ENCODE measurements around the gene PHACTR1.
"Not testable (repeated sequence)": the region's sequence is repeated elsewhere in the genome, so short reads cannot be mapped to it uniquely, and the experiment has no call there.

PHACTR1 gene

DNA sequence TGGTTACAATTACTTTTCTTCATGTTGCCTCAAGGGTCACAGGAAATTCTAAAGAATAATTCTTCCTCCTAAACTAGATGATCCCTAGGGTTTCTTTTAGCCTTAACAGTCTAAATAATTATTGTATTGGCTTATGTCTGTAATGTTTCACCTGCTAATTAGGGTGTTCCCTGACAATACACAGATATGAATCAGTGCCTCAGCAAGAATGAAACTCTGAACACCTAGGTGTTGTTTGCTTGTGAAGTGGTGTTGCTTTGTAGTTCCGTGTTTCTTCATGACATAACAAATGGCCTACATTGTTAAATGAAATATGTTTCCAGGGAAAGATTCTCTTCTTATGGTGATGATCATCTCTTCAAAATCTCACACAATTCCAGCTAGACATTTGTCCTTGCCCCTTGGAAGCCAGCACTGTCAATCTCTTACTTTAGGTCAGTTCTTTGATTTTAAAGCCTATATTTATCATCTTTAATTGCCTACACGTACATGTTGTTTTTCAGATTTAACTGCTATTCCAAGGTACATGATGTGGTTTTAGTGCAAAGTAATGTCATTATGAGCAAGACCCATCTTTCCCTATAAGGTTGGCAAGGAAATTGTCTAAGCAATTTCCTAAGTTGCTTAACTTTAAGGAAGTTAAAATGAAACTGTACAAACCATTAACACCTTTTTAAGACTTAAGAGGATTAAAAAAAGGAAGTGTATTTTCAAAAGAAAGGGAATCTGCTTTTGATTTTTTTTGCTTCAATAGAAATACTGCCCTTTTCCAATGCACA lies 499.9 kb downstream of the PHACTR1 start:
- peak; percentile 39 for DNase-seq

DNA sequence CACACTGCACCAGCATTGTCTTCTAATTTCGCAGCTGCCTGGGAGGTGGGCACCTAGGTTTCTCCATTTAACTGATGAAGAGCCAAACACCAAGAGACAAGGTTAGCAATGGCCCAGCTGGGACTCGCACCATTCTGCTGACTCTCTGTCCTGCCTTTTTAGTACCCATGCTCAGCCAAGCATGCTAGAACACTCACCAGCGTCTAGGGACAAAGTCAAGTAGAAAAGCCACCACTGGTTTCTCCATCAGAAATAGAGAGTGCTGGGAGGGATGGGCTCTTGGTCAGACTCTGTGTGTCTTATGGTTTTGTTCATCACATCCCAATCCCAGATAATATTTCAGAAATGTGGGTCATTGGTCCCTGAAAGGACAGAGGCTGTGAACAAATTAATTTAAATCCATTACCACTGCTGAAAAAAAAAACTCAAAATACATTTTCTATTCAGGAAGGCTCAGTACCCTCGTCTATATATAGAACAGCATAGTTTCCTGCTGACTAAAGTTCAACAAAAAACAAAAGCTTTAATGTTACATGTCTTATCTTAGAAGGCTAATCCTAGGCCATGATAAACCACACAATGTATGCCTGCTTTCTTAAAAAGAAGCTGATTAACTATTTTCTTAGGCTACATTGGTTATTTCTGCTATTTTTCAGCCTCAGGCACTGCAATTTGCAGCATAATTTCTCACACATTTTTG lies 500.8 kb downstream of the PHACTR1 start:
- DNase-seq = no peak

DNA sequence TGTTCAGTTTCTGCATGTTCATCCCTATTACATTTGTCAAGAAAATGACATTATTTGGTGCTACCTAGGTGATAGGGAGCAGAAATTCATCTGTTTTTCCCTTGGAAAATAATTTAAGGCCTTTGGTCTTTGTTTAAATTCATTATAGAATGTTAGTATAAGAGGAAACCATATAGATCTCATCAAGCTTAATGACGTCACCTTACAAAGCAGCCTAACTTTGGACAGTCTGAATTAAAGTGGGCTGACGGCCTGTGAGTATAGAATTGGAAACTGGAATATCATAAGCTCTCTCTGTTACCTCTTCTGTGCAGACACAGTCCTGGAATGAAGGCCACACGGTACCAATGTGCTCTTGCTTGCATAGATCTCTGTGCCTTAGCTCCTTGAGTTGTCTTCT lies 503.7 kb downstream of the PHACTR1 start:
- DNase-seq = no peak

DNA sequence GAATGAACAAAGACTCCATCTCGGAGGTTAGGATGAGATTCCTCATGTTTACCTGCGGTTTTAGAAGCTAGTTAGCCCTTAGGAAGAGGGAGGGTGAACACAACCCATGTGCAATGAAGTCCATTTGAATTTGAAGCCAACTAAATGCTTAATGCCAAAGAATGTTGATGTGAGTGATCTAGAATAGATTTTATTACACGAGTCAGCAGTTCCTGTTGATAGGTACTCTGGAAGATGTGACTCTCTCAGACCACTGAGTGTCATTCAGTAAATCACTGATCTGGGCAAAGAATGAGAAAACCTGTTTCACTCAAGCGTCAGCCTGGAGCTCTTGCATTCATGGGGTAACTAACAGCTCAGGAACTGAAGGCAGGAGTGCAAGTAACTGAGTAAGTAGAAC lies 505.5 kb downstream of the PHACTR1 start:
- DNase-seq = no peak

DNA sequence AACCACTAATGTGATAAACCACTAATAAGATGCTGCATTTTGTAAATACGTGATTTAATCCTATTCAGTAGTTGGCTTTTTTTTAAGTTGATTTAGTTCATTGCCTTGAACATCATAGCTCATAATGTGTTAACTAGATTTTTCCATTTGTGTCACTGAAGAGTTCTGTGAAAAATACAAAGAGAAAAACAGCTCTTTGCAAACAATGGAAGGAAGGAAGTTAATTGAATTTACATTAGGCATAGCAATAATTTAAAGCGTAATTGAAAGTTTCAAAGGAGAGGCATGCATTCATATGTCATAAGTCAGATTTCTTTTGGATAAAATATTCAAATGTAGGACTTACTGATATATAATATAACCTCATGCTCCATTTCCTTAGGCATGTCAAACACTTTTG lies 509.5 kb downstream of the PHACTR1 start:
- DNase-seq = no peak

DNA sequence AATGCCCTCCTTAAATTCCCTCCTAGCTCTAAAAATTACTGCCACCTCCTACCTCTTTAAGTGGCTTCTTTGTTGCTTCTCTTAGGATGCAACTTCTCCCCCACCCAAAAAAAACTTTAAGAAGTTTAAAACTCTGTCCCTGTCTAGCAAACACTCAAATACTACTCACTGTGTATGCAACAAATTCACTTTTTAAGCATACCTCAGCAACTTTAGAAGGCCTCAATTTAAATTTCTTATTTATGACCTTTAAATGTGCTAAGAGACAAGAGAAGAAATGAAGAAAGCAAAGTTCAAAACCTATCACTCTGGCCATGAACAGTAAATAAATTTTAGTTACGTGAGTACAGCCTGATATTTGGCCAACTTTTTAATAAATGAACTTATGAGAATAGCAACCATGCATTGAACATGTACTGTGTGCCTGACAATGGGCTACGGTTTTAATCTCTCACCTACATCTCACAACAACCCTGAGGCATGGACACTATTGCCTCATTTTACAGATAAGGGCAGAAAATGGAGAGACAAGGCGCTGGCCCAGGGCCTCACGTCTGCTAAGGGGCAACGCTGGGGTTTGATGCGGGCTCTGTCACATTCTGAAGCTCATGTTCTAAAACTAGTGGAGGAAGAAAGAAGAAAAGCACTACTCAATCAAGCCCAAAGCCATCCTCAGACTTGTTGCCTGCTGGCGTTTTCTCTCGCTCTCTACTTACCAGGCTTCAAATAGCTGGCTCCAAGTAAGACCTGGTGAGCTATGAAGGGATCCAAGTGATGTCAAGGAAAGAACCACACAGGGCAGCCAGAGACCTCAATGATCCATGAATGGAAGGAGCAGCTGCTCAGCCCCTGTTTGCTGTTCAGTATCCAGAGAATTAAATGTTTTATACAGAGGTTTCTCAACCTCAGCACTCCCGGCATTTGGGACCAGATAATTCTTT lies 512.0 kb downstream of the PHACTR1 start:
- DNase-seq = no peak

DNA sequence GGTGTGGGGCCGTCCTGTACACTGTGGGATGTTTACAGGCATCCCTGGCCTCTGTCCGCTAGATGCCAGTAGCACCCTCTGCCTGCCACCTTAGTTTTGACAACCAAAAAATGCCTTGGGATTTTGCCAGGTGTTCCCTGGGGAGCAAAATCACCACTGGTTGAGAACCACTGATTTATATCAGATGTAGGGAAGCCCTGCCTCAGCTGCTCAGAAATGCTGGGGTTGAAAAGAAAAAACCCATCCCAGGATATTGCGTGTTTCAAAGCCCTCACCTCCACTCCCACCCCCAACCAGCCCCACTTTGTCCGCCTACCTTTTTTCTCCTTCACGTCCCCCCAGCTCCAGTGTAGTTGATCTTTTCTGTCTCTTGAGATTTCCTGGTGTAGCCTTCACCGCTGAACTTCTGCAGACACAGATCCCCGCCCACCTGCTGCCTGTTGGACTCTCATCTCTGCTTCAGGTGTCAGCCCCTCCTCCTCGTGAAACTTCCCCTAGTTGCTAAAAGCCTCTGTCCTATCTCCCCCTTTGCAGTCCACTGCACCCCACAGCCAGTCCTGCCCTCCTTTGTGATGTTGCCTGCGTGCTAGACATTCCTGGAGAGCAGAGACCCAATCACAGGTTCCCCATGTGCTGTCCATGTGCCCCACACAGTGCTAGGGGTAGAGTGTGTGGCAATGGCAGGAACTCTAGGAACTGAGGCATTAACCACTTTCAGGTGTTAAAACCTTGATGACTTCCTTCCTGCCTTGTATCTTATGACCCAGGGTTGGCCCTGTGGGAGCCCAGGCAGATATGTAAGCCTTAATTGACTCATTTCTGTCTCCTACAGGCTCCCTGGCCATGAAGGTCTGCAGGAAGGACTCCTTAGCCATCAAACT lies 512.9 kb downstream of the PHACTR1 start:
- DNase-seq = no peak

DNA sequence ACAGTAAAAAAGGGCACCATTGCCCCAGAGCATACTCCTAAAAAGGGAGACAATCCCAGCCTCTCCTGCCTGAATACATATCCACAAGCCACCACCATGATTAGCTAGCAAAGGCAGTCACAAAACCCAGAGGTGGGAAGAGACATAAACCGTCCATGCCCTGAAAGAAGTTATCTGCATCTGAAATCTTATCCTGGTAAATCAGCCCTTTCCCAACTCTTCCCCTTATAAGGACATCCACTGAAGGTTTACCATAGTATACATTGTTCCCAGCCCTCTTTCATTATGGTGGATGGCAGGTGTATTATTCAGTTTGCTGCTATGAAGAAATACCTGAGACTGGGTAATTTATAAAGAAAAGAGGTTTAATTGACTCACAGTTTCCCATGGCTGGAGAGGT lies 516.5 kb downstream of the PHACTR1 start:
- DNase-seq = no peak

DNA sequence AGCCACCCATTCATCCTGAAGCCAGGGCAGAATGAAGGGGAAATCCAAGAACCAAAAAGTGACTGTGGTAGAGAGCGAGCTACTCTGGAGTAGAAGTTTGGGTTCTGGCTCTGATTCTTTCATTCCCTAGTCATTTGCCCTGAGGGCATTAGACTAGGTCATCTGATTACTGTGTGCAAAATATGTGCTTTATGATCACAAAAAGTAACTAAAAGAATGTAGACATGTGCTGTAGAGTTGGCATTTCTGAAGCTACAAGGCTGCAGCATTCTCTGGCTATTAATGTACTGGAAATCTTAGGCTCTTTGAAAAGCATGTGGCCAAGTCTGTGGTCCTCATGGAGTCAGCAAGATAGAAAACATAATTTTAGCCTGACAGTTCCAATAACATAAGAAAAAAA lies 517.6 kb downstream of the PHACTR1 start:
- DNase-seq = no peak

DNA sequence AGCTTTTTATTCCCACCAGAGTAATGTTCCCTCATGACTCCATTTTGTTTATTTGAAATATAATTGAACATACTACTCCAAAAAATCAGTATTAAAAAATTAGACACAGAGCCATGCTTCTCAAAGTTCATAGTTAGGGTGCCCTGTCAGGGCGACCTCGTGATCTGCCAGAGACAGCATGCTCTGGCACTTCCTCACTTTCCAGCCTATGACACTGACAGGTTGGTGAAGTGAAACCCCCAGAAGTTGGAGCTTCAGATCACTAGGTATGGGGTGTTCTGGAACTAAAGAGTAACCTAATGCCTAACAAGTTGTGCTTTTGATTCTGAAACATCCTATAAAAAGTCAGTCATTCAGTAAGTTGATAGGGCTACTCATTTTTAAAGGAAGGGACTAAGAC lies 518.8 kb downstream of the PHACTR1 start:
- DNase-seq = no peak

DNA sequence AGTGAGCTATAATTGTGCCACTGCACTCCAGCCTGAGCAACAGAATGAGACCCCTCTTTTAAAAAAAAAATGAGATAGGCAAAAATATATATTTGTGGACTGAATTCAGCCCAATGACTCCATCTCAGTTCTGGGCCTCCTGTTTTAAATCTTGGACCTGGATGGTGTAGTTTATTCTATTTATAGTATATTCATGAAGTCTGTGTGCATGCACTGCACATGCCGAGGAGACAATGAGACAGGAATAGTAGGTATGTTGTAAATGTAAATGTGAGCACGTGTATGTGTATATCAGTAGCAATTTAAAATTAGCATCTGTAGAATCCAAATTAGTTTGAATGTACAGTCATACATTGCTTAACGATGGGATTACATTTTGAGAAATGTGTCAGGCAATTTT lies 520.8 kb downstream of the PHACTR1 start:
- DNase-seq = no peak

DNA sequence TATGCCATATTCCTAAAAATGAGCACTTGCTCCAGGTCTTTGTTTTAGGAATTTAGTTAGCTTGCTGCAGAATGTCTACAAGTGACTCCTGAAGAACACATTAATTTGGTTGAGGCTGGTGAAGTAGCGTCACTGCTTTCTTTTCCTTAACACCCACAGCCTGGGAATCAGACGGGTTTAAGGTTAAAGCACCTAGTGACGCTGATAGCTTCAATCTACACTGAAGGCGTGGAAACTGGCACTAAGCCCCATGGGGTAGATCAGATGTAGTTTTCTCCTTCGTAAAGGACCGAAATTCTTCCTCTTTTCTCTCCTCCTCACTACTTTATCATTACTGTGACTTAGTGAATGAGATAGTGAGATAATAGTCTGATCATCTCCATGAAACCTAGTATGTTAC lies 521.5 kb downstream of the PHACTR1 start:
- DNase-seq = no peak

DNA sequence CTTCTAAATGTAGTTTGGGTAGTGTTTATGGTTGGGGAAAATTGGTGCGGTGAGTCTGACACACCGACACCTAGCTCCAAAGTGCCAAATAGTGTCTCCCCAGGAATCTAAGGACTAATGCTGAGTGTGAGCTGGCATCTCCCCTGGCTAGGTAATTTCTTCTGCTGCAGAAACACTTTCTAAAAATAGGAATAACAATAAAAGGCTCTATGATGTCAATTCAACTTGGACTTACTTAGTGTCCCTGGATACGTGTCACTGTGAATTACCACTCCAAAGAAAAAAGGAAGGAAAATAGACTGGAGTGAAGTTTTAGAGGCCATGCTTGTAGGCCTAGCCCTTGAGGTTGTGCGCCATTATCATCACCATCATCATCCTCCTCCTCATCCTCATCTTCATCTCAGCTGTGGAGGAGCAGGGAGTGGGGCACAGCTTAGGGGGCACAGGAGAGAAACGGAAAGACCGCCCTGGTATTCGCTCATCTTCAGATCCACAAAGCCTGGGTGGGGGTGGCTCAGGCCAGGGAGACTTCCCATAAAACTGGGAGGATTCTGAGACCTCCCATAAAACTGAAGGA lies 522.2 kb downstream of the PHACTR1 start:
- DNase-seq = no peak

DNA sequence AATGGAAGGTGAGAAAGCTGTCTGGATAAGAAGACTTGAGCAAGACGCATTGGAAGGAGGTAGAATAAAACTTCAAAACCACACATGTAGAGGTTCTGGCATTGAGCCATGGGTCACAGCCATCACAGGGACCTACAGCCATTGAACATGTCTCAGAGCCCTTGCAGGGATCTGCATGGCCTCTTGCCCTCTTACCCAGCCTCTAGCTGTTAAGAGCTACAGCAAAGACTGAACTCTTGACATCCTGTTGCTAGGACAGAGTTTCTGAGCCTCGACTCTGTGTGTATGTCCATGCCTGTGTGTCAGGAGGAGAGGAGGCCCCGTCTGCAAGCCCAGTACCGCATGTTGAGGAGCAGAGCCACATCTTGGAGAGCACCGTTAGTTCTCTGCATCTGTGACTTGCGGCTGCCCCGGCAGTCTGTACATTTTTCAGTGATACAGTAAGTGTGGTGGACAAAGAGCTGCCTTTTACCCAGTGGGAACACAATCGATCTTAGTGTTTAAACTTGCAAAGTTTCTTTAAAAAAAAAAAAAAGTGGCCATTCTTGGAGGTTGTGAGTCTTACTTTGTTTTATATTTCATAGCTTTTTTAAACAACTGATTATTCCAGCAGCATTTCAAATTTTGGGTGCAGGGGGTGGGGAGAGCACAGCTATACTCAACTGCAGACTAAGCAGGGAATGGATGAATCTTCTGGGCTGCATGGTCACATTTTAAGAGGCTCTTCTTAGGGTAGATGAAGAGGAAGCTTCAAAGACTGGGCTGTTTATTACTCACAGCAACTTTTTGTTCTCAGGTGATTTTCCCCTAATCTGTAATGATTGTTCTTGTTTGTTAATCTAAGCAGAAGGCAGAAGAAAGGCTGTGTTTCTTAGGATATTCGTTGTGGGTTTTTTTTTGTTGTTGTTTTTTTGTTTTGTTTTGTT lies 523.2 kb downstream of the PHACTR1 start:
- no peak for DNase-seq

DNA sequence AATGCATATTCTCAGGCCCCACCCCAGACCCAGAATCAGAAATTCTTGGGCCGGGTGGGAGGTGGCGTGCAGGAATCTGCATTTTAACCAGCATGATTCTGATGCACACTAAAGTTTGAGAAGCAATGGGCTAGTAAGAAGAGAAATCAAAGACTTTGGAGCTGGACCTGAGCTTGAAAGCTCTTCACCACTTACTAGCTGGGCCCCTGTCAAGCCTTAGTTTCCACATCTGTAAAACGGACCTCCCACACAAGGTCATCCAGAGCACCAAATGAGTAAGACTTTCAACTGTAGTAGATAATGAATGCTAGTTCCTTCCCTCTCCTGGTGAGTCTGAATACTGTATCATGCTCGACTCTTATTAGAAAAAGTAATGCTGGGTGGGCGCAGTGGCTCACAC lies 524.8 kb downstream of the PHACTR1 start:
- no peak for DNase-seq

DNA sequence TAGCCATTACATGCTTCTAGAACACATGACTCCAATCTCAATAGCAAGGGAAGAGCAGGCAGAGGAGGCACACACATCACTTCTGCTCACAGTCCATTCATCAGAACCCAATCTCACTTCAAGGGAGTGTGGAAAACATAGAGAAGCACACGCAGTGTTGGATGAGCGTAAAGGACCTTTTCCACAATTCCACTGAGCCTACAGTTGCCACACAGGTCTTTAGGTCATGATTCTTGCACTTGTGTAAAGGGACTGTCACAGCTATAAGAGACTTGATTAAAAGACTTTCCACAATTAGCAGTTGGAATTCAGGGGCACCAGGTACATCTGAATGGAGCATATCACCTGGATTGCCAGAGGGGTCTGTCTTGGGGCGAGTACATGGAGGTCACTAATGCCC lies 525.6 kb downstream of the PHACTR1 start:
- DNase-seq = no peak

DNA sequence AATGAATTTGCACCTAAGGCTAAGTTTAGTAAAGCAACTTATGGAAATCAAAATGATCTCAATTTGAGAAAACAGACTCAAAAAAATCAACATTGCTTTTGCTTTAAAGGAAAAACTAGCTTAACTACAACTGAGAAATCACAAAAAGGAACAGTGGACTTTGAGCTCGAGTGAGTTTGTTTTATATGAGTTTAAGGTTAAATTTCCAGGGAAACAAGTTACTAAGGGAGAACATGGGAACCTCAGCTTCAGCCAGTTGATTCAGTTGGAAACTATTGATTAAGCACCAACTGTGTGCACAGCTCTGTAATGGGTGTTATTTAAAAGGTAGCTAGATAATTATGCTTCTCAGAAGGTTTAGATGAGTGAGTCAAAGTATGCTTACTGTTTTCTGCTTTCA lies 526.0 kb downstream of the PHACTR1 start:
- DNase-seq = no peak

DNA sequence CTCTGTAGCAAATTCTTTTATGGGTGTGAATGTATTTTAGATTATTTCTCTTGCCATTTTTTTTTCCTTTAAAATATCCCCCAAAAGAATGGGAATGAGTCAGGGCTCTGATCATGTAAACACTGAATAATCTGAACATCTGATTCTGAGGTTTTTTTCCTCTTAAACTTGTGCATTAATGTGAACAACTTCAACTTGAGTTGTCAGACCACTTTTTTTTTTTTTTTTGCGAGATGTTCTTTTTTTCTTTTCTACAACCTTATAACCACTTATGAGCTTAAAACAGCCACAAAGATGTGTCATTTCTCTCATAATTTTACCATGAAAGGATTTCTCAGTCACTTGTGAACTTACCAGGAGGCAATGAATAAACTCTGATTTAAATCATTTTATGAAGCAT lies 526.5 kb downstream of the PHACTR1 start:
- no peak for DNase-seq

DNA sequence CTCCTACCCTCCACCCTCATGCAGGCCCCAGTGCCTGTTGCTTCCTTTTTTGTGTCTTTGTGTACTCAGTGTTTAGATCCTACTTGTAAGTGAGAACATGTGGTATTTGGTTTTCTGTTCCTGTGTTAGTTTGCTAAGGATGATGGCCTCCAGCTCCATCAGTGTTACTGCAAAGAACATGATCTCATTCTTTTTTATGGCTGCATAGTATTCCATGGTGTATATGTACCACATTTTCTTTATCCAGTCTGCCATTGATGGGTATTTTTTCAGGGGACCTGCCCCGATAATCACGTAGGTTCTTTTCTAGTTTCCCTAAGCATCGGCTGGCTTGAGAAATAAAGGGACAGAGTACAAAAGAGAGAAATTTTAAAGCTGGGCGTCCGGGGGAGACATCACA lies 527.2 kb downstream of the PHACTR1 start:
- DNase-seq = not testable (repeated sequence)

DNA sequence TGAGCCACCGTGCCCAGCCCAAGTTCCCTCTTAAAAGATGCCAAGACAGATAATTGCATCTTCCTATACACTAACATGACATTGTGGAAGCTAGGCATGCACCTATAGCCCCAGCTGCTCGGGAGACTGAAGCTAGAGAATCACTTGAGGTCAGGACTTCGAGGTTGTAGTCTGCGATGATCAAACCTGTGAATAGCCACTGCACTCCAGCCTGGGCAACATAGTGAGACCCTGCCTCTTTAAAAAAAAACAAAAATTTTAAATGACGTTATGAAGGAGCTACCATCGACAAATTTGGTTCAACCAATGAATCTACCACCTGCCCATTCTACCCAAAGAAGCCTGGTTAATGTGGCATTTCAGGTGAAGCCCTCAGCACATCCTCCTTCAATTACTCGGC lies 531.1 kb downstream of the PHACTR1 start:
- DNase-seq = no peak

DNA sequence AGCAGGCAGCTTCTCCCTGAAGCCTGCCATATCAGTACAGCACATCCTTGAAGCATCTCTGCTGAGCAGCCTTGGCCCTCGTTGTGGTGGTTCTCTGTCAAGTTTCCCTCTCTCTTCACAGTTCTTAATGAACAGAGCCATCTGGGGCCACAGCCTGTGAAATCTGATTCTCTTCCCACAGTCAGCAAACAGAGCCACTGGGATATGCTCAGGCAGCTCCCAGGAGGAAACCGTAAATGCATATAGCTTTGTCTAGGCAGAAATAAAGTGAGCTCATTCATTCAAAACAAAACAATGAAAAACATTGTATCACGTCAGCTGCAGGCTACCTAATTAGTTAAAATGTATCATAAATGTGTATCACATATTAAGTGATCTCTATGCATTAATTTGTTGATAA lies 531.5 kb downstream of the PHACTR1 start:
- DNase-seq = no peak

Data from GF-D8 (cell line).